B cell (primary cell): ENCODE measurements around the gene HECA. TPM values are rescaled to one million over a fixed set of nuclear protein-coding genes. Genes with fewer than 3 reads are reported as not detected.
A peak's percentile ranks its signal among the peaks of the same experiment; 100 is the strongest.
"Not testable (repeated sequence)": the region's sequence is repeated elsewhere in the genome, so short reads cannot be mapped to it uniquely, and the experiment has no call there.

Experiments used
- ATAC-seq: fragments of 200-7000 bp; cut with Tn5 transposase; one replicate; pipeline ENCODE4 v1.10.0; 2021; ENCODE audit warnings: low read depth, mild to moderate bottlenecking, moderate number of reproducible peaks, moderate library complexity
- CTCF ChIA-PET: fragments of 350-600 bp; sonication (Branson Sonifier 250); formaldehyde crosslinking; loops from one replicate; lab custom pipeline; 2021; ENCODE audit warnings: antibody characterized with exemption, inconsistent platforms; lab: Charles Lee
- POLR2A ChIA-PET: fragments of 350-600 bp; sonication (Branson Sonifier 250); formaldehyde crosslinking; loops from one replicate; lab custom pipeline; 2021; ENCODE audit warnings: antibody characterized with exemption; lab: Charles Lee
- DNase-seq: peaks from one replicate; pipeline ENCODE4 v3.0.0; 2013
- H2AFZ ChIP-seq: 2 replicates; pipeline ENCODE4 v1.6.1; 2012; ENCODE audit warnings: mild to moderate bottlenecking, low read depth, low read length; ENCODE audit not compliant: insufficient read depth, poor library complexity, severe bottlenecking
- H3K27ac ChIP-seq, 2 donors: 1 replicate in 1 of 2; 2 replicates in 1 of 2; pipeline ENCODE4 v1.5.1; 2012 to 2013; ENCODE audit warnings: low read length in 2 of 2, mild to moderate bottlenecking in 2 of 2, moderate library complexity in 1 of 2
- H3K27me3 ChIP-seq, 4 experiments: fragments of 200-600 bp in 1 of 4; sonication (generic) in 1 of 4; replicated peaks in 1 of 4; 1 replicate in 2 of 4; 2 replicates in 2 of 4; pipeline versions ENCODE4 v1.6.1 to v1.7.0; 2013 to 2016; ENCODE audit warnings: low read length in 3 of 4, mild to moderate bottlenecking in 2 of 4, mixed read lengths in 1 of 4, moderate library complexity in 1 of 4; ENCODE audit not compliant: insufficient read depth in 4 of 4, control insufficient read depth in 3 of 4; ENCODE audit errors: control extremely low read depth in 1 of 4
- H3K36me3 ChIP-seq, 2 experiments: replicated peaks in 1 of 2; 1 replicate in 1 of 2; 2 replicates in 1 of 2; pipeline versions ENCODE4 v1.6.1 to v1.7.1; 2013; ENCODE audit warnings: low read length in 1 of 2; ENCODE audit not compliant: insufficient read depth in 2 of 2, control insufficient read depth in 1 of 2; ENCODE audit errors: control extremely low read depth in 1 of 2, extremely low read depth in 1 of 2
- H3K4me1 ChIP-seq, 2 donors: fragments of 200-600 bp in 1 of 2; sonication (generic) in 1 of 2; 1 replicate in 1 of 2; 2 replicates in 1 of 2; pipeline versions ENCODE4 v1.5.1 to v1.6.1; 2013 to 2017; ENCODE audit warnings: low read length in 2 of 2; ENCODE audit not compliant: control insufficient read depth in 2 of 2, insufficient read depth in 2 of 2
- H3K4me2 ChIP-seq: replicated peaks from 2 replicates; pipeline ENCODE3; 2012; ENCODE audit warnings: mild to moderate bottlenecking, low read depth, low read length; ENCODE audit not compliant: poor library complexity, severe bottlenecking
- H3K4me3 ChIP-seq, 5 experiments: fragments of 200-600 bp in 1 of 5; sonication (generic) in 1 of 5; 1 replicate in 3 of 5; 2 replicates in 2 of 5; pipeline versions ENCODE4 v1.5.1 to v1.7.0; 2011 to 2016; ENCODE audit warnings: low read length in 4 of 5, mild to moderate bottlenecking in 4 of 5, low read depth in 2 of 5, control low read depth in 1 of 5, moderate library complexity in 1 of 5; ENCODE audit not compliant: insufficient read depth in 1 of 5; ENCODE audit errors: control extremely low read depth in 1 of 5, extremely low read depth in 1 of 5
- H3K79me2 ChIP-seq: fragments of 200-600 bp; sonication (generic); one replicate; pipeline ENCODE4 v1.6.0; 2016; ENCODE audit warnings: low read length; ENCODE audit not compliant: control insufficient read depth, insufficient read depth
- H3K9ac ChIP-seq: fragments of 200-600 bp; sonication (generic); 2 replicates; pipeline ENCODE4 v1.6.1; 2017; ENCODE audit warnings: mild to moderate bottlenecking, low read length, moderate library complexity
- H3K9me3 ChIP-seq, 3 donors: one replicate each; pipeline versions ENCODE4 v1.6.1 to v1.7.1; 2013; ENCODE audit warnings: low read length in 2 of 3; ENCODE audit not compliant: control insufficient read depth in 2 of 3, insufficient read depth in 1 of 3; ENCODE audit errors: control extremely low read depth in 1 of 3
- H4K20me1 ChIP-seq: 2 replicates; pipeline ENCODE4 v1.6.0; 2012; ENCODE audit warnings: mild to moderate bottlenecking, low read length; ENCODE audit not compliant: insufficient read depth, control insufficient read depth, poor library complexity, severe bottlenecking
- H3K27ac Mint-ChIP-seq: one replicate; pipeline ENCODE4 v1.8.0; 2021; ENCODE audit warnings: mixed read lengths
- H3K27me3 Mint-ChIP-seq: one replicate; pipeline ENCODE4 v1.8.0; 2021; ENCODE audit warnings: mixed read lengths
- H3K4me1 Mint-ChIP-seq: one replicate; pipeline ENCODE4 v1.8.0; 2021; ENCODE audit warnings: mixed read lengths
- H3K4me3 Mint-ChIP-seq: one replicate; pipeline ENCODE4 v1.8.0; 2021; ENCODE audit warnings: mixed read lengths
- H3K9me3 Mint-ChIP-seq: one replicate; pipeline ENCODE4 v1.8.0; 2022; ENCODE audit warnings: mixed read lengths; ENCODE audit not compliant: insufficient read depth
- CTCF ChIP-seq: fragments of 200-600 bp; IDR thresholded peaks from one replicate; pipeline ENCODE4 v1.8.0; 2022; ENCODE audit warnings: antibody characterized with exemption, mild to moderate bottlenecking
- EZH2 ChIP-seq: IDR thresholded peaks from 2 replicates; pipeline ENCODE4 v1.6.1; 2012; ENCODE audit warnings: borderline replicate concordance, low read depth, mild to moderate bottlenecking, moderate library complexity, low read length; ENCODE audit not compliant: insufficient read depth, poor library complexity, severe bottlenecking
- WGBS: methylation state at CpG from one replicate; pipeline ENCODE4 v1.1.5; 2013; ENCODE audit warnings: missing lambda C conversion rate; ENCODE audit not compliant: insufficient coverage; 5-methylcytosine and 5-hydroxymethylcytosine counted together
- intact Hi-C: fragments of 100-400 bp; cut with micrococcal nuclease; formaldehyde crosslinking; loops from one replicate; pipeline ENCODE4 v1.10.0; 2022
- polyA plus RNA-seq: library from polyadenylated mRNA; depleted of rRNA; stranded (reverse); fragments of >200 nt; gene quantifications from 2 replicates; pipeline ENCODE4 v1.2.3, GENCODE V29; 2012
- total RNA-seq, 2 donors: library from RNA; stranded (reverse); fragments of 120-200 nt in 1 of 2; gene quantifications; 1 replicate in 1 of 2; 2 replicates in 1 of 2; pipeline versions ENCODE4 v1.2.3 to v1.2.4, GENCODE V29; 2013 to 2022

Gene HECA
- total and polyA plus RNA-seq, 2 donors (not counting 1 experiment from before 2014, with no cell fraction given), result 19.2 to 50.4 TPM

GRCh38 chr6:139119552-139119951, 15.3 kb upstream of the HECA start:
- ATAC-seq (no peak), DNase-seq (no peak)
- H3K27ac ChIP-seq, result no peak overlapping the region
- H3K4me2 ChIP-seq, result no peak overlapping the region
- H2AFZ ChIP-seq, result no peak overlapping the region
- Mint-ChIP-seq H3K4me1 (peaks cover 16% of the 10 kb centered on the region), H3K9me3 (peaks cover 13% of the 10 kb centered on the region), H3K27ac (no peak overlapping the region), H3K4me3 (no peak overlapping the region), H3K27me3 (peaks cover 9% of the 10 kb centered on the region)
- no peaks in the 10 kb centered on the region for H4K20me1 ChIP-seq
- ChIA-PET CTCF (interaction anchor here (1.8 kb wide), 1 partner anchor 245 kb away, joined by 7 read pairs; no protein-coding TSS in a partner anchor), POLR2A (no interaction called here)
- 44% methylated on average over 2 of the region's 3 CpGs for WGBS
- H3K36me3 ChIP-seq, result no peaks in the 10 kb centered on the region
- H3K9me3 ChIP-seq, result peaks cover 1 to 23% (median 21%) of the 10 kb centered on the region in 3 donors
- H3K27me3 ChIP-seq, result no peaks in the 10 kb centered on the region
- peaks cover 1 to 4% of the 10 kb centered on the region in 2 donors for H3K4me1 ChIP-seq
- no peak overlapping the region for H3K4me3 ChIP-seq
- no peaks in the 10 kb centered on the region for H3K79me2 ChIP-seq
- no peak for TF ChIP-seq CTCF
- no peak for TF ChIP-seq EZH2
- no peak overlapping the region for H3K9ac ChIP-seq
- intact Hi-C loops, result no loop called here

- H3K4me2 ChIP-seq, H3K36me3 ChIP-seq, H3K9ac ChIP-seq, H2AFZ ChIP-seq, H4K20me1 ChIP-seq, H3K27ac ChIP-seq, H3K27me3 ChIP-seq, ATAC-seq, H3K4me3 ChIP-seq, H3K27me3 Mint-ChIP-seq, intact Hi-C loops, POLR2A ChIA-PET, H3K79me2 ChIP-seq: not testable (repeated sequence)
- Mint-ChIP-seq H3K4me3 (peak overlapping the region; percentile 59), H3K27ac (peak overlapping the region; percentile 67), H3K4me1 (peaks cover 41% of the 10 kb centered on the region), H3K9me3 (peaks cover 13% of the 10 kb centered on the region)
- CTCF ChIA-PET, result interaction anchor here (3.4 to 4.7 kb wide), 3 partner anchors 10 to 242 kb away, joined by 23 to 66 read pairs (median 50); partner anchors contain the start of gene HECA
- H3K9me3 ChIP-seq, result peaks cover 1 to 23% (median 21%) of the 10 kb centered on the region in 3 donors
- WGBS, result no CpG with 5 or more reads among the region's 3 CpGs
- peaks cover 20 to 22% of the 10 kb centered on the region in 2 donors for H3K4me1 ChIP-seq
- DNase-seq, result peak; percentile 44
Observed at GRCh38 chr6:139122823-139123222, 12.1 kb upstream of the HECA start.
